ENCODE measurements around the gene ARHGEF37. TPM values are rescaled to one million over a fixed set of nuclear protein-coding genes. Genes with fewer than 3 reads are reported as not detected.

The ARHGEF37 gene
- total and polyA plus RNA-seq, 2 of the 8 experiments (the other 6 are each of a cell fraction or from before 2014, with no cell fraction given) = 0.21 to 0.48 TPM

GRCh38 chr5:149541893-149542292 is 39.4 kb upstream of the ARHGEF37 start:
- FAIRE-seq = no peak
- Histone ChIP-seq H3K23ac (ENCODE audit: insufficient read length) (no peak overlapping the region), H3K9ac (replicated peaks in 1 of 4; ENCODE audit: extremely low read depth in 1 of 4, low read depth in 3 of 4, low read length in 3 of 4) (no peak overlapping the region; a peak in 1 of 7 replicates), H4K20me1 (replicated peaks in 1 of 2; ENCODE audit: control insufficient read depth in 1 of 2, insufficient read depth in 2 of 2, low read length in 2 of 2) (peaks cover 19 to 21% of the 10 kb centered on the region in 2 experiments), H3K23me2 (ENCODE audit: low read depth, low read length) (no peaks in the 10 kb centered on the region), H2AK5ac (ENCODE audit: low read depth, low read length) (no peak overlapping the region), H4K91ac (replicated peaks; ENCODE audit: insufficient read length, low read length) (no peak overlapping the region), H3K27ac (ENCODE audit: low read depth, low read length) (no peak overlapping the region), H3K9me3 (ENCODE audit: insufficient read depth in 2 of 2, low read depth in 1 of 2, low read length in 1 of 2) (no peaks in the 10 kb centered on the region), H3K36me3 (ENCODE audit: control insufficient read depth in 2 of 4, insufficient read depth in 4 of 4, low read length in 3 of 4) (peaks cover 3 to 70% (median 13%) of the 10 kb centered on the region in 4 experiments; a peak in 7 of 8 replicates), H3K79me1 (ENCODE audit: low read depth, low read length) (no peaks in the 10 kb centered on the region), H2BK20ac (ENCODE audit: low read length) (no peak overlapping the region), H3K18ac (ENCODE audit: extremely low read depth, low read length) (no peak overlapping the region), H2BK15ac (ENCODE audit: low read length) (no peak overlapping the region), H4K5ac (ENCODE audit: insufficient read length, low read depth, low read length) (no peak overlapping the region), H3K4me1 (replicated peaks in 1 of 4; ENCODE audit: control insufficient read depth in 3 of 4, insufficient read depth in 4 of 4, low read length in 3 of 4) (peaks cover 0 to 7% (median 1%) of the 10 kb centered on the region in 4 experiments; a peak in 4 of 7 replicates), H3K4me2 (ENCODE audit: insufficient read depth in 1 of 2, low read depth in 2 of 2, low read length in 2 of 2) (no peak overlapping the region), H3K56ac (replicated peaks; ENCODE audit: insufficient read length, low read depth, low read length) (no peak overlapping the region), H3K14ac (ENCODE audit: insufficient read length) (no peak overlapping the region), H2BK12ac (ENCODE audit: low read depth, low read length) (no peak overlapping the region), H3K4me3 (ENCODE audit: extremely low read depth in 1 of 4, insufficient read depth in 2 of 4, low read depth in 3 of 4, low read length in 4 of 4) (no peak overlapping the region), H4K8ac (ENCODE audit: extremely low read depth, insufficient read depth, low read length) (no peak overlapping the region), H2BK5ac (ENCODE audit: low read depth, low read length) (no peak overlapping the region), H3K4ac (replicated peaks; ENCODE audit: insufficient read length, low read depth, low read length) (no peak overlapping the region), H3K79me2 (ENCODE audit: control insufficient read depth in 1 of 2, insufficient read depth in 2 of 2, low read length in 2 of 2) (peaks cover 73 to 97% of the 10 kb centered on the region in 2 experiments), H2AFZ (ENCODE audit: low read length) (no peak overlapping the region), H3K27me3 (replicated peaks in 1 of 4; ENCODE audit: control insufficient read depth in 3 of 4, extremely low read depth in 1 of 4, insufficient read depth in 3 of 4, low read length in 3 of 4) (no peaks in the 10 kb centered on the region), H2BK120ac (replicated peaks; ENCODE audit: low read depth, low read length) (no peak overlapping the region)
- POLR2A ChIA-PET (ENCODE audit: partially characterized antibody) = interaction anchor here (0.9 to 11.0 kb wide), 5 partner anchors 9 to 31 kb away, joined by 3 to 65 read pairs (median 4); partner anchors contain the start of gene CSNK1A1
- CTCF ChIA-PET (ENCODE audit: partially characterized antibody) = interaction anchor here (1.2 kb wide), 1 partner anchor 93 kb away, joined by 3 read pairs; no protein-coding TSS in a partner anchor
- DNase-seq (ENCODE audit: low read depth in 1 of 2, low spot score in 2 of 2) = peak in 1 of 2 experiments; percentile 30
- WGBS, 2 experiments (ENCODE audit: extremely low coverage in 1 of 2, insufficient coverage in 1 of 2, insufficient read length in 1 of 2, insufficient replicate concordance in 2 of 2, low coverage in 1 of 2, low lambda C conversion rate in 2 of 2, missing lambda C conversion rate in 1 of 2) = 91% methylated on average over 6 of the region's 6 CpGs; no CpG with 5 or more reads in 1 of the 2 experiments
- TF ChIP-seq CBX5 (IDR thresholded peaks at IDR 0.05; ENCODE audit: low read depth, low read length) = no peak
- no peak for TF ChIP-seq JUN (IDR thresholded peaks at IDR 0.05; ENCODE audit: low read depth, low read length)
- no peak for TF ChIP-seq CHD2 (IDR thresholded peaks at IDR 0.05; ENCODE audit: low read length)
- no peak for TF ChIP-seq SP4 (IDR thresholded peaks at IDR 0.05; ENCODE audit: low read length)
